ENCODE data around the gene KRTAP9-6. TPM values are rescaled to one million over a fixed set of nuclear protein-coding genes. Genes with fewer than 3 reads are reported as not detected.

KRTAP9-6 gene
- polyA plus RNA-seq, 2 of the 4 experiments (the other 2 are of a cell fraction): not detected

GRCh38 chr17:41302981-41303380, 37.8 kb downstream of the KRTAP9-6 start:
- TF ChIP-seq HES2 (IDR thresholded peaks at IDR 0.05): no peak
- TF ChIP-seq FOXS1 (CRISPR knock-in tag; IDR thresholded peaks at IDR 0.05): no peak
- TF ChIP-seq ZNF302 (CRISPR knock-in tag; IDR thresholded peaks at IDR 0.05): no peak
- no peak for TF ChIP-seq FOSL2 (IDR thresholded peaks at IDR 0.05)
- TF ChIP-seq FOSL2 (CRISPR knock-in tag; IDR thresholded peaks at IDR 0.05): no peak
- no peak for TF ChIP-seq ESRRA (IDR thresholded peaks at IDR 0.05; ENCODE audit: borderline replicate concordance, low read length)
- POLR2A ChIA-PET: no interaction called here
- H3K9me3 ChIP-seq: no peaks in the 10 kb centered on the region
- no peak overlapping the region for H3K27ac ChIP-seq
- no peak for FAIRE-seq
- CTCF ChIA-PET: interaction anchor here (1.1 to 3.3 kb wide), 4 partner anchors 11 to 246 kb away, joined by 3 to 10 read pairs (median 5); partner anchors contain the start of gene KRTAP4-4
- no peaks in the 10 kb centered on the region for H3K4me1 ChIP-seq
- no peak overlapping the region for H3K4me3 ChIP-seq
- no peak for DNase-seq (ENCODE audit: low read depth in 1 of 2, low spot score in 1 of 2)
- WGBS (ENCODE audit: missing lambda C conversion rate): 94% methylated on average over 4 of the region's 4 CpGs
- no peak overlapping the region for H3K4me2 ChIP-seq
- no peak for ATAC-seq

DNA sequence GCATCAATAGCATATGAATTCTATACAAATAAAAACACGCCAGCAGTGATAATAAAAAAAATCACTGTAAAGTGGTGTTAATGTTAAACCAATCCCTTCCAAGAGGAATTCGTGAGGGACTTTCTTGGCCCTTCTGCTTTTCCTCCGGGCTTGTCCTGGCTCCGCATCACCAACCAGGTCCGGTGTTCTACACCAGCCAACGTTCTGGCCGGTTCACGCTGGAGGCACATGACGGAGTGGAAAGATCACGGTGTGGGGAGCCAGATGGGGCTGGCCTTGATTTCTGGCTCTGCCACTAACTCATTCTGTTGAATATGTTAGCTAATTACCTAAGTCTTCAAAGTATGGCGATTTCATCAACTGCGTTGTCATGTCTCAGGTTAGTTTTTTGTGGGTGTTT, 38.9 kb downstream of the KRTAP9-6 start:
- POLR2A ChIA-PET: no interaction called here
- TF ChIP-seq CBX8 (IDR thresholded peaks at IDR 0.05) (no peak), RFX5 (IDR thresholded peaks at IDR 0.05) (no peak), CHD2 (IDR thresholded peaks at IDR 0.05; ENCODE audit: low read length, partially characterized antibody) (no peak), POLR2AphosphoS2 (conservative IDR thresholded peaks at IDR 0.05; ENCODE audit: low read length) (no peak), NFE2L2 (conservative IDR thresholded peaks at IDR 0.05; ENCODE audit: low read length) (no peak), EHMT2 (IDR thresholded peaks at IDR 0.05; ENCODE audit: low read depth) (no peak), MAZ (IDR thresholded peaks at IDR 0.05; ENCODE audit: borderline replicate concordance, low read depth, low read length) (no peak), RAD21 (conservative IDR thresholded peaks at IDR 0.05 in 1 of 2, IDR thresholded peaks at IDR 0.05 in 1 of 2) (no peak), CTCF (IDR thresholded peaks at IDR 0.05) (no peak), ZFP36 (IDR thresholded peaks at IDR 0.05; ENCODE audit: borderline replicate concordance, partially characterized antibody) (no peak), MAFK (IDR thresholded peaks at IDR 0.05; ENCODE audit: partially characterized antibody) (no peak), KDM5A (IDR thresholded peaks at IDR 0.05) (no peak), MYC (IDR thresholded peaks at IDR 0.05; ENCODE audit: borderline replicate concordance, low read length) (no peak), ZSCAN20 (CRISPR knock-in tag; IDR thresholded peaks at IDR 0.05) (no peak), HEYL (CRISPR knock-in tag; IDR thresholded peaks at IDR 0.05) (no peak), RARB (CRISPR knock-in tag; IDR thresholded peaks at IDR 0.05) (no peak)
- TF ChIP-seq, protein P1, sequence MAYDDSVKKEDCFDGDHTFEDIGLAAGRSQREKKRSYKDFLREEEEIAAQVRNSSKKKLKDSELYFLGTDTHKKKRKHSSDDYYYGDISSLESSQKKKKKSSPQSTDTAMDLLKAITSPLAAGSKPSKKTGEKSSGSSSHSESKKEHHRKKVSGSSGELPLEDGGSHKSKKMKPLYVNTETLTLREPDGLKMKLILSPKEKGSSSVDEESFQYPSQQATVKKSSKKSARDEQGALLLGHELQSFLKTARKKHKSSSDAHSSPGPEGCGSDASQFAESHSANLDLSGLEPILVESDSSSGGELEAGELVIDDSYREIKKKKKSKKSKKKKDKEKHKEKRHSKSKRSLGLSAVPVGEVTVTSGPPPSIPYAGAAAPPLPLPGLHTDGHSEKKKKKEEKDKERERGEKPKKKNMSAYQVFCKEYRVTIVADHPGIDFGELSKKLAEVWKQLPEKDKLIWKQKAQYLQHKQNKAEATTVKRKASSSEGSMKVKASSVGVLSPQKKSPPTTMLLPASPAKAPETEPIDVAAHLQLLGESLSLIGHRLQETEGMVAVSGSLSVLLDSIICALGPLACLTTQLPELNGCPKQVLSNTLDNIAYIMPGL (CRISPR knock-in tag; IDR thresholded peaks at IDR 0.05; ENCODE audit: borderline replicate concordance): no peak
- TF ChIP-seq, protein P2, sequence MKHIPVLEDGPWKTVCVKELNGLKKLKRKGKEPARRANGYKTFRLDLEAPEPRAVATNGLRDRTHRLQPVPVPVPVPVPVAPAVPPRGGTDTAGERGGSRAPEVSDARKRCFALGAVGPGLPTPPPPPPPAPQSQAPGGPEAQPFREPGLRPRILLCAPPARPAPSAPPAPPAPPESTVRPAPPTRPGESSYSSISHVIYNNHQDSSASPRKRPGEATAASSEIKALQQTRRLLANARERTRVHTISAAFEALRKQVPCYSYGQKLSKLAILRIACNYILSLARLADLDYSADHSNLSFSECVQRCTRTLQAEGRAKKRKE (CRISPR knock-in tag; IDR thresholded peaks at IDR 0.05; ENCODE audit: low read depth): no peak
- Histone ChIP-seq H3K9me3 (no peaks in the 10 kb centered on the region), H3K4me3 (no peak overlapping the region), H3K4me1 (no peaks in the 10 kb centered on the region), H3K27ac (no peak overlapping the region), H3K4me2 (no peak overlapping the region)
- CTCF ChIA-PET: interaction anchor here (1.4 to 3.3 kb wide), 4 partner anchors 12 to 25 kb away, joined by 3 to 7 read pairs (median 4); no protein-coding TSS in a partner anchor
- WGBS (ENCODE audit: missing lambda C conversion rate): 80% methylated on average over 12 of the region's 12 CpGs
- DNase-seq (ENCODE audit: low read depth in 1 of 2, low spot score in 1 of 2) (no peak), ATAC-seq (no peak), FAIRE-seq (no peak)
